HEK293 (cell line): ENCODE measurements around the gene ABHD12.

Experiments
- CTCF ChIA-PET: fragments of 350-600 bp; formaldehyde crosslinking; extraction: SDS; loops from one replicate; lab custom pipeline; 2021; ENCODE audit warnings: antibody characterized with exemption; lab: Yijun Ruan, JAX
- POLR2A ChIA-PET: fragments of 300-600 bp; formaldehyde crosslinking; extraction: SDS; loops from one replicate; lab custom pipeline; 2020; ENCODE audit warnings: antibody characterized with exemption, inconsistent platforms; lab: Yijun Ruan, JAX
- H3K27ac ChIP-seq: fragments of 200-500 bp; sonication (Bioruptor generic); 2 replicates; pipeline ENCODE4 v1.5.1; 2014; ENCODE audit warnings: low read depth, low read length, control low read depth, inconsistent platforms; ENCODE audit errors: extremely low read depth
- H3K36me3 ChIP-seq, 2 experiments: fragments of 200-500 bp in 1 of 2; sonication (Bioruptor generic) in 1 of 2; 1 replicate in 1 of 2; 2 replicates in 1 of 2; pipeline ENCODE4 v1.5.1; 2014 to 2017; ENCODE audit warnings: inconsistent platforms in 2 of 2, low read length in 2 of 2; ENCODE audit not compliant: control insufficient read depth in 2 of 2, insufficient read depth in 1 of 2
- H3K4me1 ChIP-seq: fragments of 200-500 bp; sonication (Bioruptor generic); 2 replicates; pipeline ENCODE4 v1.5.1; 2014; ENCODE audit warnings: mild to moderate bottlenecking, low read length, inconsistent platforms; ENCODE audit not compliant: control insufficient read depth, insufficient read depth
- H3K4me3 ChIP-seq: 2 replicates; pipeline ENCODE4 v1.5.1; 2011; ENCODE audit warnings: low read depth, mild to moderate bottlenecking, control low read depth, low read length, moderate library complexity
- H3K9me3 ChIP-seq: fragments of 200-500 bp; sonication (Bioruptor generic); 2 replicates; pipeline ENCODE4 v1.5.1; 2014; ENCODE audit warnings: low read depth, low read length, inconsistent platforms; ENCODE audit not compliant: control insufficient read depth, insufficient read depth
- PBX3 ChIP-seq: sonication (generic); formaldehyde crosslinking; IDR thresholded peaks from 2 replicates; pipeline ENCODE4 v1.8.1; 2022; ENCODE audit warnings: mild to moderate bottlenecking, moderate library complexity, missing genetic modification reagents
- SP2 ChIP-seq: fragments of 450-650 bp; formaldehyde crosslinking; IDR thresholded peaks from 2 replicates; pipeline ENCODE4 v1.5.1; 2016; ENCODE audit warnings: missing biosample characterization, missing genetic modification characterization
- ZBTB10 ChIP-seq: fragments of 450-650 bp; formaldehyde crosslinking; IDR thresholded peaks from 2 replicates; pipeline ENCODE4 v1.5.1; 2016; ENCODE audit warnings: missing biosample characterization, missing genetic modification characterization
- ZNF114 ChIP-seq: fragments of 450-650 bp; formaldehyde crosslinking; IDR thresholded peaks from 2 replicates; pipeline ENCODE4 v1.5.0; 2017; ENCODE audit warnings: missing biosample characterization, missing genetic modification characterization
- ZNF132 ChIP-seq: fragments of 450-650 bp; formaldehyde crosslinking; IDR thresholded peaks from 2 replicates; pipeline ENCODE4 v1.5.1; 2017; ENCODE audit warnings: missing biosample characterization, missing genetic modification characterization, borderline replicate concordance
- ZNF148 ChIP-seq: fragments of 450-650 bp; formaldehyde crosslinking; IDR thresholded peaks from 2 replicates; pipeline ENCODE4 v1.5.0; 2017; ENCODE audit warnings: missing biosample characterization, missing genetic modification characterization, borderline replicate concordance
- ZNF16 ChIP-seq: fragments of 450-650 bp; formaldehyde crosslinking; IDR thresholded peaks from 2 replicates; pipeline ENCODE4 v1.5.1; 2016; ENCODE audit warnings: low read depth, missing biosample characterization, missing genetic modification characterization
- ZNF37A ChIP-seq: fragments of 450-650 bp; IDR thresholded peaks from 2 replicates; pipeline ENCODE4 v1.5.1; 2018; ENCODE audit warnings: missing biosample characterization, missing genetic modification characterization
- ZNF449 ChIP-seq: fragments of 450-650 bp; formaldehyde crosslinking; IDR thresholded peaks from 2 replicates; pipeline ENCODE4 v1.5.1; 2017; ENCODE audit warnings: missing biosample characterization, mild to moderate bottlenecking, missing genetic modification characterization, moderate library complexity
- ZNF596 ChIP-seq: fragments of 450-650 bp; IDR thresholded peaks from 2 replicates; pipeline ENCODE4 v1.5.0; 2018; ENCODE audit warnings: missing biosample characterization, mild to moderate bottlenecking, missing genetic modification characterization, moderate library complexity
- ZNF692 ChIP-seq: fragments of 450-650 bp; formaldehyde crosslinking; IDR thresholded peaks from 2 replicates; pipeline ENCODE4 v1.5.1; 2016; ENCODE audit warnings: missing biosample characterization, missing genetic modification characterization
- ZNF707 ChIP-seq: fragments of 450-650 bp; formaldehyde crosslinking; IDR thresholded peaks from 2 replicates; pipeline ENCODE4 v1.5.1; 2016; ENCODE audit warnings: missing biosample characterization, missing genetic modification characterization
- ZNF76 ChIP-seq: fragments of 450-650 bp; formaldehyde crosslinking; IDR thresholded peaks from 2 replicates; pipeline ENCODE4; 2016; ENCODE audit warnings: low read depth, missing biosample characterization, missing genetic modification characterization, borderline replicate concordance
- TF ChIP-seq, protein P1 (sequence below): fragments of 450-650 bp; formaldehyde crosslinking; IDR thresholded peaks from 2 replicates; pipeline ENCODE4 v1.5.1; 2016; ENCODE audit warnings: missing biosample characterization, missing genetic modification characterization

Gene ABHD12

GRCh38 chr20:25251558-25251957 lies 139.1 kb downstream of the ABHD12 start:
- TF ChIP-seq ZBTB10 (tag by site-specific recombination) (no peak), ZNF692 (tag by site-specific recombination) (0 out of 2 replicates have a peak, but pooled peaks have one; percentile 38)
- ChIA-PET CTCF (interaction anchor here (0.6 kb wide), 1 partner anchor 12 kb away, joined by 4 read pairs; no protein-coding TSS in a partner anchor), POLR2A (no interaction called here)
- no peak overlapping the region for H3K4me3 ChIP-seq
- H3K27ac ChIP-seq, result 0 out of 2 replicates have a peak overlapping the region, but pooled peaks have one; percentile 51
- H3K9me3 ChIP-seq, result no peaks in the 10 kb centered on the region
- peaks cover 27% of the 10 kb centered on the region for H3K4me1 ChIP-seq
- peaks cover 0 to 3% of the 10 kb centered on the region in 2 experiments; a peak in 1 of 3 replicates for H3K36me3 ChIP-seq

- Histone ChIP-seq H3K36me3 (peaks cover 0 to 3% of the 10 kb centered on the region in 2 experiments; a peak in 1 of 3 replicates), H3K4me1 (peaks cover 27% of the 10 kb centered on the region), H3K9me3 (no peaks in the 10 kb centered on the region), H3K27ac (no peak overlapping the region)
- ChIA-PET CTCF (interaction anchor here (0.9 kb wide), 1 partner anchor 15 kb away, joined by 3 read pairs; no protein-coding TSS in a partner anchor), POLR2A (interaction anchor here (1.3 kb wide), 1 partner anchor 28 kb away, joined by 4 read pairs; no protein-coding TSS in a partner anchor)
- TF ChIP-seq ZNF132 (tag by site-specific recombination) (no peak), ZNF114 (no peak), PBX3 (CRISPR knock-in tag) (no peak), SP2 (no peak), ZNF148 (tag by site-specific recombination) (no peak), ZNF596 (no peak), ZNF16 (tag by site-specific recombination) (no peak), ZNF707 (tag by site-specific recombination) (no peak), ZNF76 (tag by site-specific recombination) (no peak), ZNF37A (no peak), ZNF449 (tag by site-specific recombination) (no peak)
- TF ChIP-seq, protein P1, sequence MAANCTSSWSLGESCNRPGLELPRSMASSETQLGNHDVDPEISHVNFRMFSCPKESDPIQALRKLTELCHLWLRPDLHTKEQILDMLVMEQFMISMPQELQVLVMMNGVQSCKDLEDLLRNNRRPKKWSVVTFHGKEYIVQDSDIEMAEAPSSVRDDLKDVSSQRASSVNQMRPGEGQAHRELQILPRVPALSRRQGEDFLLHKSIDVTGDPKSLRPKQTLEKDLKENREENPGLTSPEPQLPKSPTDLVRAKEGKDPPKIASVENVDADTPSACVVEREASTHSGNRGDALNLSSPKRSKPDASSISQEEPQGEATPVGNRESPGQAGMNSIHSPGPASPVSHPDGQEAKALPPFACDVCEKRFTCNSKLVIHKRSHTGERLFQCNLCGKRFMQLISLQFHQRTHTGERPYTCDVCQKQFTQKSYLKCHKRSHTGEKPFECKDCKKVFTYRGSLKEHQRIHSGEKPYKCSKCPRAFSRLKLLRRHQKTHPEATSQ (tag by site-specific recombination), result no peak
- TF ChIP-seq, all 188 proteins: peak for 0
- H3K4me3 ChIP-seq, result no peak overlapping the region
These were observed 139.6 kb downstream of the ABHD12 start for GRCh38 chr20:25251019-25251418.
